ENCODE measurements around the gene BCL2L13.

The BCL2L13 gene

GRCh38 chr22:17743661-17744411 is 105.3 kb downstream of the BCL2L13 start:
- no peak overlapping the region for H2AFZ ChIP-seq (ENCODE audit: low read length)
- no peak overlapping the region for H3K4me3 ChIP-seq (ENCODE audit: low read length)
- H3K9me3 ChIP-seq (replicated peaks; ENCODE audit: insufficient read depth, low read length): no peaks in the 10 kb centered on the region
- H3K4me2 ChIP-seq (ENCODE audit: low read depth, low read length): no peak overlapping the region
- DNase-seq: no peak
- H3K4me1 ChIP-seq (ENCODE audit: low read length): 0 out of 2 replicates have a peak, but pooled peaks cover 3% of the 10 kb centered on the region
- H3K9me2 ChIP-seq (replicated peaks; ENCODE audit: insufficient read depth, low read length): no peaks in the 10 kb centered on the region
- H3K27ac ChIP-seq (ENCODE audit: low read length): no peak overlapping the region
- H3K9ac ChIP-seq (ENCODE audit: low read length): no peak overlapping the region
- TF ChIP-seq EZH2phosphoT487 (IDR thresholded peaks at IDR 0.05; ENCODE audit: low read length): no peak
- no peak for TF ChIP-seq EZH2 (optimal IDR thresholded peaks at IDR 0.05; ENCODE audit: low read depth, low read length)
- no peak for TF ChIP-seq CTCF (IDR thresholded peaks at IDR 0.05; ENCODE audit: low read length)
- peaks cover 5% of the 10 kb centered on the region; the same call in 1 of the 2 replicates for H4K20me1 ChIP-seq (ENCODE audit: insufficient read depth, low read length)
- no peaks in the 10 kb centered on the region for H3K27me3 ChIP-seq (replicated peaks; ENCODE audit: insufficient read depth, low read length)
- no peaks in the 10 kb centered on the region for H3K36me3 ChIP-seq (replicated peaks; ENCODE audit: insufficient read depth, low read length)
- no peaks in the 10 kb centered on the region for H3F3A ChIP-seq (ENCODE audit: insufficient read depth, low read length)
- no peaks in the 10 kb centered on the region; the same call in 1 of the 2 replicates for H3K79me2 ChIP-seq (ENCODE audit: low read length)

GRCh38 chr22:17744430-17744829 is 105.9 kb downstream of the BCL2L13 start:
- Histone ChIP-seq H3K4me1 (ENCODE audit: low read length) (0 out of 2 replicates have a peak, but pooled peaks cover 3% of the 10 kb centered on the region), H3K9me3 (replicated peaks; ENCODE audit: insufficient read depth, low read length) (no peaks in the 10 kb centered on the region), H3K4me3 (ENCODE audit: low read length) (no peak overlapping the region), H2AFZ (ENCODE audit: low read length) (no peak overlapping the region), H3K9me2 (replicated peaks; ENCODE audit: insufficient read depth, low read length) (no peaks in the 10 kb centered on the region), H3K4me2 (ENCODE audit: low read depth, low read length) (no peak overlapping the region), H3K79me2 (ENCODE audit: low read length) (peaks cover 3% of the 10 kb centered on the region), H3K27ac (ENCODE audit: low read length) (no peak overlapping the region), H3K27me3 (replicated peaks; ENCODE audit: insufficient read depth, low read length) (no peaks in the 10 kb centered on the region), H4K20me1 (ENCODE audit: insufficient read depth, low read length) (peaks cover 5% of the 10 kb centered on the region; the same call in 1 of the 2 replicates), H3K9ac (ENCODE audit: low read length) (no peak overlapping the region), H3F3A (ENCODE audit: insufficient read depth, low read length) (no peaks in the 10 kb centered on the region), H3K36me3 (replicated peaks; ENCODE audit: insufficient read depth, low read length) (no peaks in the 10 kb centered on the region)
- TF ChIP-seq CTCF (IDR thresholded peaks at IDR 0.05; ENCODE audit: low read length): no peak
- no peak for TF ChIP-seq EZH2 (optimal IDR thresholded peaks at IDR 0.05; ENCODE audit: low read depth, low read length)
- no peak for TF ChIP-seq EZH2phosphoT487 (IDR thresholded peaks at IDR 0.05; ENCODE audit: low read length)
- no peak for DNase-seq

GRCh38 chr22:17746916-17747315 is 108.4 kb downstream of the BCL2L13 start:
- Histone ChIP-seq H3K27ac (ENCODE audit: low read length) (no peak overlapping the region), H3K27me3 (replicated peaks; ENCODE audit: insufficient read depth, low read length) (no peaks in the 10 kb centered on the region), H4K20me1 (ENCODE audit: insufficient read depth, low read length) (peaks cover 5% of the 10 kb centered on the region; the same call in 1 of the 2 replicates), H3K79me2 (ENCODE audit: low read length) (peaks cover 17% of the 10 kb centered on the region), H3K4me1 (ENCODE audit: low read length) (0 out of 2 replicates have a peak, but pooled peaks cover 3% of the 10 kb centered on the region), H3K9me3 (replicated peaks; ENCODE audit: insufficient read depth, low read length) (no peaks in the 10 kb centered on the region), H3K9ac (ENCODE audit: low read length) (no peak overlapping the region), H3K36me3 (replicated peaks; ENCODE audit: insufficient read depth, low read length) (no peaks in the 10 kb centered on the region), H3K4me2 (ENCODE audit: low read depth, low read length) (no peak overlapping the region), H3F3A (ENCODE audit: insufficient read depth, low read length) (no peaks in the 10 kb centered on the region), H2AFZ (ENCODE audit: low read length) (no peak overlapping the region), H3K9me2 (replicated peaks; ENCODE audit: insufficient read depth, low read length) (no peaks in the 10 kb centered on the region), H3K4me3 (ENCODE audit: low read length) (no peak overlapping the region)
- no peak for DNase-seq
- no peak for TF ChIP-seq EZH2phosphoT487 (IDR thresholded peaks at IDR 0.05; ENCODE audit: low read length)
- no peak for TF ChIP-seq CTCF (IDR thresholded peaks at IDR 0.05; ENCODE audit: low read length)
- TF ChIP-seq EZH2 (optimal IDR thresholded peaks at IDR 0.05; ENCODE audit: low read depth, low read length): no peak

Measured in MM.1S (cell line).